Inflammatory macrophage (primary cell): Measurements from ENCODE around the gene CAMTA1.

Experiments used
- DNase-seq, 2 donors: peaks; one replicate each; pipeline ENCODE4 v3.0.0-alpha.2; 2020 to 2022

The CAMTA1 gene

DNA sequence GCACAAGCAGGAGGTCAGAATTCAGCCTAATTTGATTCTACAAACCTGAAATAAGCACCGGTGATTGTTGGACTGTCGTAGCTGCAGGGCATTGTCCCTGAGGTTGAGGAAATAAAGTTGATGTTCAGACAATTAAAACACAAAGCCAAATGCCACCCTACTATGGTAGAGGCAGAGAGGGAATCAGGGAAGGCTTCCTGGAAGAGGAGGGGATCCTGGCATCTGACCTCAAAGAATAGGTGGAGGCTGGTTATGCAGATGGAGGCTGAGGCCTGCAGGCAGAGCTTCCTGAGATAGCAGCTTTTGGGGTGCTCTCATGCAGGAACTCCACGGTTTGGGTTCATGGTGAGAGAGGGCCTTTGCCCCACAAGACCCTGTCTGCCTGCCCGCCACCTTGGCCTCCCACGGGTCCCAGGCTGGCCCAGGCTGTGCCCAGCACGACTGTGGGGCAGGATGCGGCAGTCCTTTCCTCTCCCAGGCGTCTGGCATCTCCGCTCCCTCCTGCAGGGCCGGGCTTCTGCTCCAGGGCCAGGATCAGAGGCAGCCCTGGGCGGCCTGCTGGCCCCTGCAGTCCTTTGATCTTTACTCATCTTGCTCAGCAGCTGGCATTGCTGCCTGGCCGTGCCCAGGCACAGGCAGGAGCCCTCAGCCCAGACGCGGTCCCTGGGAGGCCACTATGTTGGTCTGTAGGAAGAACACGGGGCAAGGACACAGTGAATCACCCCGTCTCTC lies 851.7 kb downstream of the CAMTA1 start:
- DNase-seq: no peak

- no peak for DNase-seq
These were observed 852.8 kb downstream of the CAMTA1 start for GRCh38 chr1:7638078-7638477.

- no peak for DNase-seq
These were observed 854.3 kb downstream of the CAMTA1 start for GRCh38 chr1:7639435-7640131.

GRCh38 chr1:7640350-7640749 lies 855.1 kb downstream of the CAMTA1 start:
- no peak for DNase-seq

- DNase-seq: no peak
These were observed 855.8 kb downstream of the CAMTA1 start for GRCh38 chr1:7640920-7641585.

DNA sequence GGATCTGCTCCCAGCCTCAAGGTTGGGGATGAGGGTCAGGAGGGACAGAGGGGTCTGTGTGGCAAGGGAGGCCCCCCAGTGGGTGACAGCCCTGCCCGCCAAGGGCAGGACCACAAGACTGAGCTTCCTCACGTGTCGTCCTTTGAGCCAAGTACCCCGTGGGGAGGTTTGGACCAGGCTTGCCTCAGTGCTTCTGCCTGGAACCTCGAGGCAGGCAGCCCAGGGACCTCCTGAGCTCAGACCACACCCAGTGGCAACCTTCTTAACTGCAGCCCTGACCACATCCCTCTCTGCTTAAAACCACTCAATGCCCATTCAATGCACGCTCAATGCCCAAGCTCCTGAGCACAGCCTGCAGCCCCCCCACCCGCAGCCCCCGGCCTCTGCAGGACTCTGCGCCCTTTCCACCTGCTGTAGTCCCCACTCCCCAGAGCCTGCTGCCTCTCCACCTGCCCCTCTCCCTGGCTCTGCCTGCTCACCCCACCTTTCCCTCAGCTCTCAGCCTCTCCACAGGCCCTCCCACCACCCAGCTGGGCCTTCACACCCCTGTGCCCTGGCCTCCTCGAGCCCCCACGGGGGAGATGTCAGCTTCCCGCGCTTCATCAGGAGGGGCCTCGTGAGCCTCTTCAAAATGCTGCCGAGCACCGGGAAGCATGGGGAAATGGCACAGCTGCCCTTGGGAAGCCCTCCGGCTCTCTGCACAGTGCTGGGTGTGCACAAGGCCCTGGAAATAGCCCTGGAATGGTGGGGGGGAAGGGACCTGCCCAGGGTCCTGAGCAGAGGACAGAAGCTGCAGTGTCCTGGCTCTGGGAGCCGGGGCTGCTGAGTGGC lies 856.5 kb downstream of the CAMTA1 start:
- DNase-seq: no peak

DNA sequence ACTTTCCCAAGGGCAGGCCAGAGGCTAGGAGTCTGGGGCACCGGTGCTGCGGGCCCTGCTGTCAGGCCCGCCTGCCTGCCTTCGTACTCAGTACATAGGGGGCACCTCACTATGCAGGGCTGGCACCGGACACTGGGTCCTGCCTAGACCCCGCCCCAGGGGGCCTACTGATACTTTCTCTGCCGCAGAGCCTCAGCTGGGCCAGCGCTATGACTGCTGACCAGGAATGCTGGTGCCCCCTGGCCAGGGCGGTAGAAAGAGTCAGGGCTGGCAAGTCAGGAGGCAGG lies 857.1 kb downstream of the CAMTA1 start:
- no peak for DNase-seq

- no peak for DNase-seq
These were observed 857.7 kb downstream of the CAMTA1 start for GRCh38 chr1:7642781-7643529.

DNA sequence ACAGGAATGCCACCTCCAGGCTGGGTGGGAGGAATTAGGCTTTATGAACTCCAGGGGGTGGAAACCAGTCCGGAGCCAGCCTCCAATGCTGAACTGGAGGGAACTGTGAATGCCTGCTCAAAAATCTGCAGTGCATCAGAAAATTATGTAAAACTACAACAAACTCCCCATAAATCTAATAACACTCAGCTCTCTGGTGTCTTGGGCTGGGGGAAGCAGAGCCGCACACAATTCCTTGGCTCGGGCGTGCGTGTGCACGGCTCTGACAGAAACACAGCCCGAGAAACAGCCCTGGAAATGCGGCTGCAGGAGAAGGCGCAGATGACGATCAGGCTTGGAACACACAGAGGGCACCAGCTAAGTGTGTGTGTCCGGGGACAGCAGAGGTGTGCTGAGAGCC lies 858.3 kb downstream of the CAMTA1 start:
- no peak for DNase-seq

GRCh38 chr1:7644086-7644485 lies 858.8 kb downstream of the CAMTA1 start:
- DNase-seq: no peak

GRCh38 chr1:7644961-7645750 lies 859.9 kb downstream of the CAMTA1 start:
- DNase-seq: no peak

DNA sequence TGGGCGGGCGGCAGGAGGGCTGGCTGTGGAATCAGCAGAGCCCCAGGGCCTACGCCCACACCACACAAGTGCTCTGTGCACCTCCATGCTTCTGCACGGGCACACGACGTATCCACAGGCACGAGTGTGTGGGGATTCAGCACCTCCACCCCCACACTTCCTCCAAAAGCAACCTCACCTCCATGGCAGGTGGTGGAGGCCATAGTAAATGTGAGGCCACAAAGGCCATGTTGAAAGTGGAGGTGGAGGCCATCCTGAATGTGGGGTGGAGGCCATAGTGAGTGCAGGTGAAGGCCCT lies 860.4 kb downstream of the CAMTA1 start:
- no peak for DNase-seq

GRCh38 chr1:7646164-7646563 lies 860.9 kb downstream of the CAMTA1 start:
- DNase-seq: no peak

GRCh38 chr1:7646981-7647901 lies 862.0 kb downstream of the CAMTA1 start:
- peak; percentile 50 to 62 for DNase-seq

- DNase-seq: peak; percentile 3 to 17
These were observed 863.6 kb downstream of the CAMTA1 start for GRCh38 chr1:7648761-7649384.

DNA sequence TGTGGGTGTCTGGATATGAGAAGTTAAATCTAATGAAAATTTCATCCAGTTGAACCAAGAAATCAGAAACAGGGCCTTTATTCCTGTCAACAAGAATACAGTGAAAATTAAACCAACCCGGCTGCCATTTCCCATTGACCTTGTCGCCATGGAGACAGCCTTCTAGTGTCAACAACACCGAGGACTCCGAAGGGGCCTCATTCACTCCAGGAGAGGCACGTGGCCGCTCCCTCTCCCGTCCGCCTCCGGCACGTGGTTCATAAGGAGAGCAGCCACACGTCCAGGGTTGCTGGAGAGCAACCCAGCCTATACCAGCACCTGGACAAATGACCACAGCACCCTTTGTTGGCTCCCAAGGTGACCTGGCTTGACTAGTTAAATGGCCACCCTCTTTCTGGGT lies 865.5 kb downstream of the CAMTA1 start:
- no peak for DNase-seq

GRCh38 chr1:7651203-7651602 lies 865.9 kb downstream of the CAMTA1 start:
- DNase-seq: no peak

GRCh38 chr1:7652061-7652460 lies 866.8 kb downstream of the CAMTA1 start:
- no peak for DNase-seq

GRCh38 chr1:7652515-7653098 lies 867.4 kb downstream of the CAMTA1 start:
- no peak for DNase-seq

DNA sequence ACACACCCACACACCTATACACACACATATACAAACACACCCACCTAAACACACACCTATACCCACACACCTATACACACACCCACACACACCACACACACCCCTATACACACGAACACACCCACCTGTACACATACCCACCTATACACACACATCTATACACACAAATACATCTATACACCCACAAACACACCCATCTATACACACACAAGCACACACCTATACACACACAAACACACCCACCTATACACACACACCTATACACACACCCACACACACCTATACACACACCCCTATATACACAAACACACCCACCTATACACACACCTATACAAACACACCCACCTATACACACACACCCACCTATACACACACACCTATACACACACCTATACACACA lies 869.5 kb downstream of the CAMTA1 start:
- DNase-seq: no peak
